H1 (cell line): ENCODE data around the gene HOATZ.

Experiments used
- CTCF ChIP-seq, 3 experiments: IDR thresholded peaks; 1 replicate in 2 of 3; 2 replicates in 1 of 3; pipeline versions ENCODE4 v1.5.1 to v1.6.1; 2011; ENCODE audit warnings: low read length in 3 of 3, mild to moderate bottlenecking in 3 of 3, inconsistent platforms in 2 of 3, low read depth in 1 of 3, moderate library complexity in 1 of 3; ENCODE audit not compliant: insufficient read depth in 1 of 3; ENCODE audit errors: control extremely low read depth in 1 of 3
- EGR1 ChIP-seq: IDR thresholded peaks from 2 replicates; pipeline ENCODE4 v1.6.1; 2011; ENCODE audit warnings: low read depth, low read length, borderline replicate concordance
- EZH2 ChIP-seq: fragments of 200-600 bp; sonication (generic); IDR thresholded peaks from 2 replicates; pipeline ENCODE4 v1.7.1; 2012; ENCODE audit warnings: low read depth, mild to moderate bottlenecking, moderate library complexity, low read length, inconsistent platforms; ENCODE audit not compliant: severe bottlenecking
- HDAC2 ChIP-seq, 2 experiments: fragments of 300-600 bp in 1 of 2; sonication (generic) in 1 of 2; IDR thresholded peaks; 2 replicates each; pipeline ENCODE4 v1.6.1; 2011 to 2012; ENCODE audit warnings: low read depth in 2 of 2, low read length in 2 of 2, mild to moderate bottlenecking in 2 of 2, moderate library complexity in 2 of 2, borderline replicate concordance in 1 of 2, inconsistent platforms in 1 of 2
- TAF1 ChIP-seq: IDR thresholded peaks from 2 replicates; pipeline ENCODE4 v1.6.1; 2011; ENCODE audit warnings: mild to moderate bottlenecking, low read depth, low read length
- TBP ChIP-seq: IDR thresholded peaks from 2 replicates; pipeline ENCODE4 v1.6.1; 2011; ENCODE audit warnings: low read depth, low read length, improper control_type of control experiment

GRCh38 chr11:111549869-111550203, 35.3 kb downstream of the HOATZ start:
- TF ChIP-seq EZH2 (no peak), HDAC2 (IDR thresholded peaks at IDR 0.05; ENCODE audit: borderline replicate concordance in 1 of 2, low read depth in 2 of 2, low read length in 2 of 2) (no peak), CTCF (IDR thresholded peaks at IDR 0.05; ENCODE audit: control extremely low read depth in 1 of 3, insufficient read depth in 1 of 3, low read depth in 1 of 3, low read length in 3 of 3) (no peak), EGR1 (no peak), TAF1 (no peak), TBP (no peak)
